SK-N-SH (cell line): Measurements from ENCODE around the gene LCP2. TPM values are rescaled to one million over a fixed set of nuclear protein-coding genes. Genes with fewer than 3 reads are reported as not detected.

Experiments used
- CTCF ChIA-PET: fragments of 300-600, 350-600 bp; formaldehyde crosslinking; extraction: SDS; loops from one replicate; lab custom pipeline; 2021; lab: Yijun Ruan, JAX
- POLR2A ChIA-PET: fragments of 350-600 bp; sonication (Branson Sonifier 250); formaldehyde crosslinking; extraction: SDS; loops from one replicate; lab custom pipeline; 2020; ENCODE audit warnings: antibody characterized with exemption, inconsistent platforms; lab: Yijun Ruan, JAX
- DNase-seq: peaks from one replicate; pipeline ENCODE4 v3.0.0; 2012
- H2AFZ ChIP-seq: fragments of 200-600 bp; sonication (generic); 2 replicates; pipeline ENCODE4 v1.8.1; 2016; ENCODE audit warnings: antibody characterized with exemption, mild to moderate bottlenecking, low read depth
- H3F3A ChIP-seq: fragments of 200-600 bp; sonication (generic); replicated peaks from 2 replicates; pipeline ENCODE3; 2016; ENCODE audit warnings: antibody characterized with exemption, mild to moderate bottlenecking; ENCODE audit not compliant: insufficient read depth
- H3K27ac ChIP-seq, 2 experiments: fragments of 200-500 bp in 1 of 2; fragments of 200-600 bp in 1 of 2; sonication (Bioruptor generic) in 1 of 2; sonication (generic), shearing (Covaris generic) in 1 of 2; 2 replicates each; pipeline versions ENCODE4 v1.5.1 to v1.6.1; 2014 to 2016; ENCODE audit warnings: low read depth in 2 of 2, inconsistent platforms in 1 of 2, low read length in 1 of 2, mild to moderate bottlenecking in 1 of 2, mixed read lengths in 1 of 2
- H3K27me3 ChIP-seq: fragments of 200-600 bp; sonication (generic), shearing (Covaris generic); 2 replicates; pipeline ENCODE4 v1.6.1; 2016; ENCODE audit warnings: mixed run types; ENCODE audit not compliant: insufficient read depth
- H3K36me3 ChIP-seq, 2 experiments: fragments of 200-500 bp in 1 of 2; fragments of 200-600 bp in 1 of 2; sonication (Bioruptor generic) in 1 of 2; sonication (generic) in 1 of 2; replicated peaks in 1 of 2; 2 replicates each; pipeline versions ENCODE3 to v1.5.1; 2014 to 2016; ENCODE audit warnings: low read length in 1 of 2, mild to moderate bottlenecking in 1 of 2; ENCODE audit not compliant: insufficient read depth in 2 of 2, control insufficient read depth in 1 of 2
- H3K4me1 ChIP-seq, 2 experiments: fragments of 200-500 bp in 1 of 2; fragments of 200-600 bp in 1 of 2; sonication (Bioruptor generic) in 1 of 2; sonication (generic), shearing (Covaris generic) in 1 of 2; 2 replicates each; pipeline versions ENCODE4 v1.5.1 to v1.6.1; 2014 to 2016; ENCODE audit warnings: low read depth in 1 of 2, low read length in 1 of 2, mixed run types in 1 of 2; ENCODE audit not compliant: insufficient read depth in 2 of 2, control insufficient read depth in 1 of 2
- H3K4me2 ChIP-seq: fragments of 200-600 bp; sonication (generic), shearing (Covaris generic); 2 replicates; pipeline ENCODE4 v1.6.1; 2017; ENCODE audit warnings: mixed run types
- H3K4me3 ChIP-seq, 2 experiments: fragments of 200-500 bp in 1 of 2; fragments of 200-600 bp in 1 of 2; sonication (Bioruptor generic) in 1 of 2; sonication (generic), shearing (Covaris generic) in 1 of 2; 2 replicates each; pipeline versions ENCODE4 v1.5.1 to v1.8.1; 2014 to 2016; ENCODE audit warnings: low read depth in 2 of 2, inconsistent platforms in 1 of 2, low read length in 1 of 2, mild to moderate bottlenecking in 1 of 2, mixed read lengths in 1 of 2, moderate library complexity in 1 of 2
- H3K79me2 ChIP-seq: fragments of 200-600 bp; sonication (generic); 2 replicates; pipeline ENCODE4 v1.8.1; 2017; ENCODE audit warnings: mild to moderate bottlenecking; ENCODE audit not compliant: insufficient read depth
- H3K9ac ChIP-seq: fragments of 200-600 bp; sonication (generic); 2 replicates; pipeline ENCODE4 v1.6.1; 2017; ENCODE audit warnings: mixed run types
- H3K9me2 ChIP-seq: fragments of 200-600 bp; sonication (generic); 2 replicates; pipeline ENCODE4 v1.6.1; 2017; ENCODE audit warnings: mixed run types
- H3K9me3 ChIP-seq: fragments of 200-600 bp; sonication (generic); 2 replicates; pipeline ENCODE4 v1.6.1; 2017; ENCODE audit warnings: mixed run types, mild to moderate bottlenecking, moderate library complexity
- H4K20me1 ChIP-seq: fragments of 200-600 bp; sonication (generic); 2 replicates; pipeline ENCODE4 v1.6.1; 2017; ENCODE audit warnings: mild to moderate bottlenecking, mixed run types; ENCODE audit not compliant: insufficient read depth
- CHD2 ChIP-seq: fragments of 150-350 bp; IDR thresholded peaks from 2 replicates; pipeline ENCODE4 v1.6.1; 2018; ENCODE audit warnings: low read length; ENCODE audit not compliant: partially characterized antibody
- ELF1 ChIP-seq: IDR thresholded peaks from 2 replicates; pipeline ENCODE4 v1.4.0; 2012
- EP300 ChIP-seq, 2 experiments: IDR thresholded peaks; 2 replicates each; pipeline versions ENCODE4 v1.4.0 to v1.6.1; 2012; ENCODE audit warnings: borderline replicate concordance in 1 of 2, low read depth in 1 of 2, low read length in 1 of 2
- FOSL2 ChIP-seq: IDR thresholded peaks from 2 replicates; pipeline ENCODE4 v1.4.0; 2012; ENCODE audit warnings: low read depth, mild to moderate bottlenecking, moderate library complexity, borderline replicate concordance
- FOXJ3 ChIP-seq: sonication (generic); formaldehyde crosslinking; IDR thresholded peaks from 2 replicates; pipeline ENCODE4 v1.5.1; 2020; ENCODE audit warnings: mild to moderate bottlenecking, missing genetic modification reagents
- FOXM1 ChIP-seq: IDR thresholded peaks from 2 replicates; pipeline ENCODE4 v1.4.0; 2012; ENCODE audit warnings: low read depth, mild to moderate bottlenecking
- GATA2 ChIP-seq: sonication (generic); formaldehyde crosslinking; IDR thresholded peaks from 2 replicates; pipeline ENCODE4 v1.5.0; 2020; ENCODE audit warnings: mild to moderate bottlenecking, missing genetic modification reagents
- JUND ChIP-seq: IDR thresholded peaks from 2 replicates; pipeline ENCODE4 v1.4.0; 2012
- MEF2A ChIP-seq: IDR thresholded peaks from 2 replicates; pipeline ENCODE4 v1.4.0; 2012; ENCODE audit warnings: low read depth, borderline replicate concordance
- MXI1 ChIP-seq: IDR thresholded peaks from 2 replicates; pipeline ENCODE4 v1.6.1; 2012; ENCODE audit warnings: mild to moderate bottlenecking, low read depth, low read length, improper control_type of control experiment
- NFIC ChIP-seq: IDR thresholded peaks from 2 replicates; pipeline ENCODE4 v1.4.0; 2012; ENCODE audit warnings: borderline replicate concordance
- NRF1 ChIP-seq: IDR thresholded peaks from 2 replicates; pipeline ENCODE4 v1.6.1; 2012; ENCODE audit warnings: low read depth, mild to moderate bottlenecking, low read length
- PBX3 ChIP-seq: IDR thresholded peaks from 2 replicates; pipeline ENCODE4; 2012
- POLR2AphosphoS5 ChIP-seq: IDR thresholded peaks from 2 replicates; pipeline ENCODE4 v1.6.1; 2012; ENCODE audit warnings: low read depth, low read length
- RAD21 ChIP-seq: IDR thresholded peaks from 2 replicates; pipeline ENCODE4 v1.6.1; 2012; ENCODE audit warnings: mild to moderate bottlenecking, low read length
- RCOR1 ChIP-seq: fragments of 150-350 bp; IDR thresholded peaks from 2 replicates; pipeline ENCODE4 v1.6.1; 2017; ENCODE audit warnings: antibody characterized with exemption, low read length
- RFX5 ChIP-seq: IDR thresholded peaks from 2 replicates; pipeline ENCODE4 v1.6.1; 2012; ENCODE audit warnings: mild to moderate bottlenecking, improper control_type of control experiment, low read length
- RXRA ChIP-seq: IDR thresholded peaks from 2 replicates; pipeline ENCODE4 v1.4.0; 2012; ENCODE audit warnings: low read depth, mild to moderate bottlenecking, borderline replicate concordance
- SIN3A ChIP-seq: IDR thresholded peaks from 2 replicates; pipeline ENCODE4 v1.6.1; 2012; ENCODE audit warnings: low read depth, mild to moderate bottlenecking, low read length, moderate library complexity, borderline replicate concordance
- SMC3 ChIP-seq: IDR thresholded peaks from 2 replicates; pipeline ENCODE4 v1.6.1; 2012; ENCODE audit warnings: low read depth, low read length, improper control_type of control experiment
- TCF12 ChIP-seq: IDR thresholded peaks from 2 replicates; pipeline ENCODE4 v1.4.0; 2012
- YY1 ChIP-seq: IDR thresholded peaks from 2 replicates; pipeline ENCODE4 v1.4.0; 2012; ENCODE audit warnings: low read depth, mild to moderate bottlenecking
- WGBS: methylation state at CpG from one replicate; pipeline ENCODE4 v1.1.6; 2017; ENCODE audit warnings: low lambda C conversion rate; 5-methylcytosine and 5-hydroxymethylcytosine counted together
- polyA plus RNA-seq, 3 experiments: library from polyadenylated mRNA; depleted of rRNA; stranded (reverse); fragments of >200 nt; gene quantifications; 2 replicates each; pipeline ENCODE4 v1.2.3, GENCODE V29; 2012
- TF ChIP-seq, protein P1 (sequence below): IDR thresholded peaks from 2 replicates; pipeline ENCODE4 v1.4.0; 2012; ENCODE audit warnings: low read depth, borderline replicate concordance

LCP2 gene
- polyA plus RNA-seq, 1 of the 3 experiments (the other 2 are of a cell fraction): not detected

DNA sequence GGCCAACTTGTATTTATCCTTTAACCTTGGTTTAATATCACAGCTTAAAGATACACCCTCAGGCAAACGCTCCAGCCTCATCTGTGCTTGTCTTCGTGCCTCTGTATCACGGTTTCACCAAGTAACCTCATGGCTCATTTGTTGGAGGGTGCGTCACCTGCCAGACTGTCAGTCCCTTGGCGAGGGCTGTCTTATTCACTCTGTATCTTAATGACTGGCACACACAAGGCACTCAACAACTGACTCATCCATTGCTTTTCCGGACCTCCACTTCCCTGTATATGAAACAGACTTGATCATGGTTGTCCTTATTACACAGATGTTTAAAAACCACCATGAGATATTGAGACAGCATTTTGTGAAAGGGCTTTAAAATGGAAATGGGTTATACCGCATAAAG is 28.0 kb downstream of the LCP2 start:
- Histone ChIP-seq H2AFZ (no peak overlapping the region), H3K9me2 (no peaks in the 10 kb centered on the region), H3K27ac (no peak overlapping the region), H3F3A (no peaks in the 10 kb centered on the region), H3K9me3 (no peaks in the 10 kb centered on the region), H3K27me3 (no peaks in the 10 kb centered on the region), H3K36me3 (no peaks in the 10 kb centered on the region)
- DNase-seq: no peak
- TF ChIP-seq RCOR1 (no peak), RAD21 (no peak), RFX5 (no peak), FOXJ3 (CRISPR knock-in tag) (no peak), POLR2AphosphoS5 (no peak), PBX3 (no peak), RXRA (no peak), NRF1 (no peak), GATA2 (CRISPR knock-in tag) (no peak), FOSL2 (no peak), YY1 (no peak), MEF2A (no peak), ELF1 (no peak), FOXM1 (no peak), NFIC (no peak)
- TF ChIP-seq, all 33 proteins: peak for 0
- H3K9ac ChIP-seq: no peak overlapping the region
- H3K79me2 ChIP-seq: no peaks in the 10 kb centered on the region
- H3K4me3 ChIP-seq: no peak overlapping the region
- ChIA-PET CTCF (interaction anchor here (0.7 to 5.4 kb wide), 8 partner anchors 11 to 362 kb away, joined by 3 to 70 read pairs (median 12); no protein-coding TSS in a partner anchor), POLR2A (no interaction called here)
- peaks cover 0 to 16% of the 10 kb centered on the region in 2 experiments; a peak in 1 of 4 replicates for H3K4me1 ChIP-seq
- no peak overlapping the region for H3K4me2 ChIP-seq
- H4K20me1 ChIP-seq: no peaks in the 10 kb centered on the region
- WGBS: 75% methylated on average over 7 of the region's 7 CpGs

GRCh38 chr5:170268884-170269283 is 28.7 kb downstream of the LCP2 start:
- H3K36me3 ChIP-seq: no peaks in the 10 kb centered on the region
- H3K9me3 ChIP-seq: no peaks in the 10 kb centered on the region
- WGBS: 28% methylated on average over 3 of the region's 3 CpGs
- DNase-seq: no peak
- no peaks in the 10 kb centered on the region for H3K27me3 ChIP-seq
- H3F3A ChIP-seq: no peaks in the 10 kb centered on the region
- H3K9me2 ChIP-seq: no peaks in the 10 kb centered on the region
- TF ChIP-seq GATA2 (CRISPR knock-in tag) (no peak), EP300 (IDR thresholded peaks at IDR 0.05; ENCODE audit: borderline replicate concordance in 1 of 2, low read depth in 1 of 2, low read length in 1 of 2) (no peak), MXI1 (no peak), RCOR1 (no peak), CHD2 (no peak), FOXJ3 (CRISPR knock-in tag) (no peak), TCF12 (no peak), SIN3A (no peak), PBX3 (no peak), SMC3 (no peak), JUND (no peak), NRF1 (no peak), FOSL2 (no peak)
- TF ChIP-seq, protein P1, sequence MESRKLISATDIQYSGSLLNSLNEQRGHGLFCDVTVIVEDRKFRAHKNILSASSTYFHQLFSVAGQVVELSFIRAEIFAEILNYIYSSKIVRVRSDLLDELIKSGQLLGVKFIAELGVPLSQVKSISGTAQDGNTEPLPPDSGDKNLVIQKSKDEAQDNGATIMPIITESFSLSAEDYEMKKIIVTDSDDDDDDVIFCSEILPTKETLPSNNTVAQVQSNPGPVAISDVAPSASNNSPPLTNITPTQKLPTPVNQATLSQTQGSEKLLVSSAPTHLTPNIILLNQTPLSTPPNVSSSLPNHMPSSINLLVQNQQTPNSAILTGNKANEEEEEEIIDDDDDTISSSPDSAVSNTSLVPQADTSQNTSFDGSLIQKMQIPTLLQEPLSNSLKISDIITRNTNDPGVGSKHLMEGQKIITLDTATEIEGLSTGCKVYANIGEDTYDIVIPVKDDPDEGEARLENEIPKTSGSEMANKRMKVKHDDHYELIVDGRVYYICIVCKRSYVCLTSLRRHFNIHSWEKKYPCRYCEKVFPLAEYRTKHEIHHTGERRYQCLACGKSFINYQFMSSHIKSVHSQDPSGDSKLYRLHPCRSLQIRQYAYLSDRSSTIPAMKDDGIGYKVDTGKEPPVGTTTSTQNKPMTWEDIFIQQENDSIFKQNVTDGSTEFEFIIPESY: no peak
- no peaks in the 10 kb centered on the region for H4K20me1 ChIP-seq
- POLR2A ChIA-PET: no interaction called here
- H3K4me1 ChIP-seq: peaks cover 0 to 12% of the 10 kb centered on the region in 2 experiments; a peak in 1 of 4 replicates
- H3K4me3 ChIP-seq: no peak overlapping the region
- H3K79me2 ChIP-seq: no peaks in the 10 kb centered on the region
- H3K4me2 ChIP-seq: no peak overlapping the region
- CTCF ChIA-PET: interaction anchor here (0.6 to 5.4 kb wide), 22 partner anchors 10 to 363 kb away, joined by 3 to 70 read pairs (median 6); no protein-coding TSS in a partner anchor
- H3K9ac ChIP-seq: no peak overlapping the region
- no peak overlapping the region; a peak in 1 of 4 replicates for H3K27ac ChIP-seq
- H2AFZ ChIP-seq: no peak overlapping the region
